IMR-90 (cell line): ENCODE results near the gene NDUFB3. TPM values are rescaled to one million over a fixed set of nuclear protein-coding genes. Genes with fewer than 3 reads are reported as not detected.
"Not testable (repeated sequence)": the region's sequence is repeated elsewhere in the genome, so short reads cannot be mapped to it uniquely, and the experiment has no call there.

ENCODE experiments used
- ATAC-seq: fragments of 200-7000 bp; cut with Tn5 transposase; 2 replicates; pipeline ENCODE4 v1.9.1; 2020; ENCODE audit warnings: low read depth, mild to moderate bottlenecking, moderate library complexity
- BruUV-seq: library from RNA; stranded (reverse); fragments of 400-500 nt; replicated peaks from 2 replicates; lab custom pipeline; 2021; lab: Mats Ljungman, UMichigan
- CTCF ChIA-PET: fragments of 300-600 bp; formaldehyde crosslinking; extraction: SDS; loops from one replicate; lab custom pipeline; 2021; ENCODE audit warnings: antibody characterized with exemption; lab: Yijun Ruan, JAX
- POLR2A ChIA-PET: fragments of 300-600 bp; sonication (Branson Sonifier 250); formaldehyde crosslinking; loops from one replicate; lab custom pipeline; 2022; ENCODE audit warnings: antibody characterized with exemption; ENCODE audit not compliant: unreplicated experiment; lab: Charles Lee
- DNase-seq: peaks from one replicate; pipeline ENCODE4 v3.0.0; 2013
- H2AFZ ChIP-seq: replicated peaks from 2 replicates; pipeline ENCODE3; 2013; ENCODE audit warnings: low read length, mild to moderate bottlenecking; ENCODE audit not compliant: poor library complexity
- H2AK5ac ChIP-seq: 2 replicates; pipeline ENCODE4 v1.6.1; 2013; ENCODE audit warnings: low read depth, low read length, inconsistent platforms
- H2AK9ac ChIP-seq: replicated peaks from 2 replicates; pipeline ENCODE3; 2013; ENCODE audit warnings: mild to moderate bottlenecking, low read depth, low read length, moderate library complexity; ENCODE audit not compliant: poor library complexity
- H2BK120ac ChIP-seq: 2 replicates; pipeline ENCODE4 v1.6.1; 2013; ENCODE audit warnings: low read depth, low read length, inconsistent platforms
- H2BK15ac ChIP-seq: 3 replicates; pipeline ENCODE4 v1.6.1; 2013; ENCODE audit warnings: low read depth, low read length, inconsistent platforms
- H2BK20ac ChIP-seq: 2 replicates; pipeline ENCODE4 v1.6.1; 2013; ENCODE audit warnings: low read depth, mild to moderate bottlenecking, inconsistent platforms, low read length, moderate library complexity
- H2BK5ac ChIP-seq: 2 replicates; pipeline ENCODE4 v1.6.1; 2013; ENCODE audit warnings: mild to moderate bottlenecking, low read depth, low read length, inconsistent platforms; ENCODE audit not compliant: poor library complexity, severe bottlenecking
- H3K14ac ChIP-seq: replicated peaks from 2 replicates; pipeline ENCODE4 v1.6.1; 2013; ENCODE audit warnings: low read depth, low read length, inconsistent platforms
- H3K18ac ChIP-seq: 2 replicates; pipeline ENCODE4 v1.6.1; 2013; ENCODE audit warnings: low read depth, low read length, control low read depth
- H3K23ac ChIP-seq: 2 replicates; pipeline ENCODE4 v1.6.1; 2013; ENCODE audit warnings: low read depth, low read length, inconsistent platforms
- H3K27ac ChIP-seq: 2 replicates; pipeline ENCODE4 v1.5.1; 2013; ENCODE audit warnings: mild to moderate bottlenecking, control low read depth, low read length; ENCODE audit not compliant: insufficient read depth
- H3K27me3 ChIP-seq: 2 replicates; pipeline ENCODE4 v1.6.1; 2013; ENCODE audit warnings: low read length; ENCODE audit not compliant: control insufficient read depth, insufficient read depth
- H3K36me3 ChIP-seq: 2 replicates; pipeline ENCODE4 v1.6.1; 2013; ENCODE audit warnings: low read length, mixed read lengths; ENCODE audit not compliant: control insufficient read depth, insufficient read depth
- H3K4ac ChIP-seq: 2 replicates; pipeline ENCODE4 v1.6.1; 2013; ENCODE audit warnings: low read depth, low read length, inconsistent platforms
- H3K4me1 ChIP-seq: 2 replicates; pipeline ENCODE4 v1.6.1; 2013; ENCODE audit warnings: low read length, mixed read lengths; ENCODE audit not compliant: control insufficient read depth, insufficient read depth
- H3K4me2 ChIP-seq: 2 replicates; pipeline ENCODE4 v1.6.1; 2013; ENCODE audit warnings: low read depth, mild to moderate bottlenecking, control low read depth, low read length, moderate library complexity
- H3K4me3 ChIP-seq: 2 replicates; pipeline ENCODE4 v1.5.1; 2013; ENCODE audit warnings: low read depth, mild to moderate bottlenecking, control low read depth, low read length, moderate library complexity; ENCODE audit not compliant: insufficient read depth
- H3K56ac ChIP-seq: 2 replicates; pipeline ENCODE4 v1.6.1; 2013; ENCODE audit warnings: low read length, inconsistent platforms; ENCODE audit not compliant: insufficient read depth; ENCODE audit errors: extremely low read depth
- H3K79me1 ChIP-seq, 2 experiments: 2 replicates each; pipeline ENCODE4 v1.6.1; 2013; ENCODE audit warnings: low read length in 2 of 2, inconsistent platforms in 1 of 2, low read depth in 1 of 2
- H3K9ac ChIP-seq: 2 replicates; pipeline ENCODE4 v1.6.1; 2013; ENCODE audit warnings: low read depth, low read length, control low read depth
- H3K9me1 ChIP-seq: 2 replicates; pipeline ENCODE4 v1.6.1; 2013; ENCODE audit warnings: low read length, inconsistent platforms; ENCODE audit not compliant: insufficient read depth
- H3K9me3 ChIP-seq: 2 replicates; pipeline ENCODE4 v1.6.1; 2013; ENCODE audit warnings: low read length; ENCODE audit not compliant: control insufficient read depth, insufficient read depth
- H4K20me1 ChIP-seq: 2 replicates; pipeline ENCODE4 v1.6.1; 2013; ENCODE audit warnings: low read length, inconsistent platforms; ENCODE audit not compliant: insufficient read depth
- H4K5ac ChIP-seq: 2 replicates; pipeline ENCODE4 v1.6.1; 2013; ENCODE audit warnings: mild to moderate bottlenecking, low read depth, low read length, control low read depth
- H4K8ac ChIP-seq, 2 experiments: 2 replicates each; pipeline ENCODE4 v1.6.1; 2013; ENCODE audit warnings: low read depth in 2 of 2, low read length in 2 of 2, control low read depth in 1 of 2, inconsistent platforms in 1 of 2
- H4K91ac ChIP-seq: 2 replicates; pipeline ENCODE4 v1.6.1; 2013; ENCODE audit warnings: low read depth, low read length, inconsistent platforms; ENCODE audit not compliant: insufficient read depth
- WGBS, 2 experiments: methylation state at CpG; one replicate each; pipeline versions ENCODE4 v1.1.5 to v1.1.7; 2013; ENCODE audit warnings: missing lambda C conversion rate in 2 of 2; ENCODE audit not compliant: insufficient read length in 1 of 2; ENCODE audit errors: extremely low coverage in 2 of 2; 5-methylcytosine and 5-hydroxymethylcytosine counted together
- dilution Hi-C: fragments of 300-500 bp; cut with HindIII; formaldehyde crosslinking; loops from one replicate; pipeline ENCODE4 v1.14.3; 2018; ENCODE audit warnings: low sequenced_read_pairs; ENCODE audit not compliant: unreplicated experiment
- in situ Hi-C: fragments of 300-500 bp; cut with MboI; formaldehyde crosslinking; loops from 3 replicates; pipeline ENCODE4 v1.14.3; 2019; ENCODE audit warnings: low sequenced_read_pairs, inconsistent platforms, mixed read lengths
- intact Hi-C: fragments of 100-400 bp; cut with micrococcal nuclease; formaldehyde crosslinking; loops from 2 replicates; pipeline ENCODE4 v1.10.0; 2022
- polyA plus RNA-seq, 3 experiments: library from polyadenylated mRNA; depleted of rRNA; stranded (reverse); fragments of >200 nt; gene quantifications; 2 replicates each; pipeline ENCODE4 v1.2.3, GENCODE V29; 2012; ENCODE audit warnings: low replicate concordance in 1 of 3
- total RNA-seq: library from RNA; depleted of rRNA; stranded (reverse); fragments of >200 nt; gene quantifications from 2 replicates; pipeline ENCODE4 v1.2.3, GENCODE V29; 2012

The NDUFB3 gene
- total and polyA plus RNA-seq, 2 of the 4 experiments (the other 2 are of a cell fraction) = 41.0 to 98.7 TPM

GRCh38 chr2:201034355-201034754 lies 37.4 kb upstream of the NDUFB3 start:
- H3K4me3 ChIP-seq, H3K4me2 ChIP-seq, BruUV-seq, H3K9ac ChIP-seq, H3K23ac ChIP-seq, intact Hi-C loops, in situ Hi-C loops, H3K4me1 ChIP-seq, H3K14ac ChIP-seq, ATAC-seq, H4K20me1 ChIP-seq, H2BK20ac ChIP-seq, H4K8ac ChIP-seq, POLR2A ChIA-PET, H2BK15ac ChIP-seq, H3K27me3 ChIP-seq, H3K27ac ChIP-seq, H2BK5ac ChIP-seq, H4K91ac ChIP-seq, H3K56ac ChIP-seq, H2AK9ac ChIP-seq, H3K9me3 ChIP-seq, H2BK120ac ChIP-seq, H3K9me1 ChIP-seq, H3K36me3 ChIP-seq, DNase-seq, dilution Hi-C loops, H4K5ac ChIP-seq, H2AK5ac ChIP-seq, H3K4ac ChIP-seq, H2AFZ ChIP-seq, H3K18ac ChIP-seq, CTCF ChIA-PET: not testable (repeated sequence)
- H3K79me1 ChIP-seq = peaks cover 3 to 15% of the 10 kb centered on the region in 2 experiments; a peak in 3 of 4 replicates
- WGBS, 2 experiments = no CpG with 5 or more reads among the region's 2 CpGs

DNA sequence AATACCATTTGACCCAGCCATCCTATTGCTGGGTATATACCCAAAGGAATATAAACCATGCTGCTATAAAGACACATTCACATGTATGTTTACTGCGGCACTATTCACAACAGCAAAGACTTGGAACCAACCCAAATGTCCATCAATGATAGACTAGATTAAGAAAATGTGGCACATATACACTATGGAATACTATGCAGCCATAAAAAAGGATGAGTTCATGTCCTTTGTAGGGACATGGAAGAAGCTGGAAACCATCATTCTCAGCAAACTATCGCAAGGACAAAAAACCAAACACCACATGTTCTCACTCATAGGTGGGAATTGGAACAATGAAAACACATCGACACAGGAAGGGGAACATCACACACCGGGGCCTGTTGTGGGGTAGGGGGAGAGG lies 33.4 kb upstream of the NDUFB3 start:
- H3K27ac ChIP-seq, H4K5ac ChIP-seq, H3K9me3 ChIP-seq, H3K9me1 ChIP-seq, H3K56ac ChIP-seq, H2AK5ac ChIP-seq, H3K4me3 ChIP-seq, H3K36me3 ChIP-seq, H3K18ac ChIP-seq, H3K9ac ChIP-seq, BruUV-seq, H4K20me1 ChIP-seq, H3K23ac ChIP-seq, H3K4me2 ChIP-seq, H3K14ac ChIP-seq, H2BK5ac ChIP-seq, in situ Hi-C loops, H3K4ac ChIP-seq, H2AK9ac ChIP-seq, H2BK20ac ChIP-seq, CTCF ChIA-PET, H2AFZ ChIP-seq, dilution Hi-C loops, DNase-seq, H2BK15ac ChIP-seq, H3K4me1 ChIP-seq, intact Hi-C loops, H3K27me3 ChIP-seq, POLR2A ChIA-PET, ATAC-seq, H2BK120ac ChIP-seq, H4K91ac ChIP-seq, H4K8ac ChIP-seq: not testable (repeated sequence)
- peaks cover 0 to 14% of the 10 kb centered on the region in 2 experiments; a peak in 3 of 4 replicates for H3K79me1 ChIP-seq
- no CpG with 5 or more reads among the region's 4 CpGs for WGBS, 2 experiments
